CD4-positive, alpha-beta memory T cell (primary cell): Measurements from ENCODE around the gene INPP5A. TPM values are rescaled to one million over a fixed set of nuclear protein-coding genes. Genes with fewer than 3 reads are reported as not detected.
"Not testable (repeated sequence)": the region's sequence is repeated elsewhere in the genome, so short reads cannot be mapped to it uniquely, and the experiment has no call there.

Experiments
- CTCF ChIA-PET: fragments of 350-600 bp; sonication (Branson Sonifier 250); formaldehyde crosslinking; loops from one replicate; lab custom pipeline; 2021; ENCODE audit warnings: inconsistent platforms; ENCODE audit not compliant: partially characterized antibody; lab: Charles Lee
- POLR2A ChIA-PET: fragments of 350-600 bp; sonication (Branson Sonifier 250); formaldehyde crosslinking; loops from one replicate; lab custom pipeline; 2021; ENCODE audit not compliant: partially characterized antibody; lab: Charles Lee
- DNase-seq, 5 donors: peaks; one replicate each; pipeline versions ENCODE4 v3.0.0 to v3.0.0-alpha.2; 2020 to 2022; ENCODE audit warnings: mixed read lengths in 1 of 5
- H3K27ac ChIP-seq: one replicate; pipeline ENCODE4 v1.7.0; 2013; ENCODE audit warnings: low read depth, low read length
- H3K27me3 ChIP-seq: 2 replicates; pipeline ENCODE4 v1.7.0; 2013; ENCODE audit warnings: mild to moderate bottlenecking, low read length, moderate library complexity; ENCODE audit not compliant: insufficient read depth
- H3K36me3 ChIP-seq: 2 replicates; pipeline ENCODE4 v1.7.0; 2013; ENCODE audit warnings: mild to moderate bottlenecking, low read length, moderate library complexity; ENCODE audit not compliant: insufficient read depth
- H3K4me1 ChIP-seq: 2 replicates; pipeline ENCODE4 v1.7.0; 2013; ENCODE audit warnings: mild to moderate bottlenecking, low read length, moderate library complexity; ENCODE audit not compliant: insufficient read depth
- H3K4me3 ChIP-seq, 2 donors: one replicate each; pipeline ENCODE4 v1.7.0; 2013; ENCODE audit warnings: low read length in 2 of 2, mild to moderate bottlenecking in 1 of 2
- H3K9me3 ChIP-seq, 2 donors: one replicate each; pipeline ENCODE4 v1.7.0; 2013; ENCODE audit warnings: low read length in 2 of 2, control low read depth in 1 of 2; ENCODE audit not compliant: control insufficient read depth in 1 of 2
- H3K27ac Mint-ChIP-seq, 7 donors: one replicate each; pipeline ENCODE4 v1.8.0; 2020 to 2021; ENCODE audit warnings: mixed read lengths in 7 of 7, mild to moderate bottlenecking in 6 of 7, inconsistent platforms in 3 of 7, moderate library complexity in 3 of 7
- H3K27me3 Mint-ChIP-seq, 2 donors: one replicate each; pipeline ENCODE4 v1.8.0; 2020 to 2021; ENCODE audit warnings: mixed read lengths in 2 of 2
- H3K36me3 Mint-ChIP-seq, 2 donors: one replicate each; pipeline ENCODE4 v1.8.0; 2020 to 2021; ENCODE audit warnings: mixed read lengths in 2 of 2, inconsistent platforms in 1 of 2, mild to moderate bottlenecking in 1 of 2
- H3K4me1 Mint-ChIP-seq, 4 donors: one replicate each; pipeline ENCODE4 v1.8.0; 2020 to 2021; ENCODE audit warnings: mixed read lengths in 4 of 4, mild to moderate bottlenecking in 1 of 4
- H3K4me3 Mint-ChIP-seq, 8 donors: one replicate each; pipeline ENCODE4 v1.8.0; 2020 to 2021; ENCODE audit warnings: mixed read lengths in 8 of 8, mild to moderate bottlenecking in 7 of 8, moderate library complexity in 6 of 8, inconsistent platforms in 3 of 8
- H3K9me3 Mint-ChIP-seq, 8 donors: one replicate each; pipeline ENCODE4 v1.8.0; 2020 to 2021; ENCODE audit warnings: mixed read lengths in 8 of 8, mild to moderate bottlenecking in 5 of 8, inconsistent platforms in 3 of 8, moderate library complexity in 1 of 8
- intact Hi-C: fragments of 100-400 bp; cut with micrococcal nuclease; formaldehyde crosslinking; loops from one replicate; pipeline ENCODE4 v1.15.1; 2023
- polyA plus RNA-seq, 2 donors: library from polyadenylated mRNA; unstranded; fragments of 300-500 nt; fragmentation: Illumina TruSeq; gene quantifications; one replicate each; pipeline ENCODE4 v1.2.3, GENCODE V29; 2021
- total RNA-seq, 2 experiments: library from RNA; stranded (reverse); gene quantifications; one replicate each; pipeline ENCODE4 v1.2.3, GENCODE V29; 2021

INPP5A gene
- total and polyA plus RNA-seq, 4 experiments from 2014 or later: 0.61 to 19.3 (median 10.8) TPM

DNA sequence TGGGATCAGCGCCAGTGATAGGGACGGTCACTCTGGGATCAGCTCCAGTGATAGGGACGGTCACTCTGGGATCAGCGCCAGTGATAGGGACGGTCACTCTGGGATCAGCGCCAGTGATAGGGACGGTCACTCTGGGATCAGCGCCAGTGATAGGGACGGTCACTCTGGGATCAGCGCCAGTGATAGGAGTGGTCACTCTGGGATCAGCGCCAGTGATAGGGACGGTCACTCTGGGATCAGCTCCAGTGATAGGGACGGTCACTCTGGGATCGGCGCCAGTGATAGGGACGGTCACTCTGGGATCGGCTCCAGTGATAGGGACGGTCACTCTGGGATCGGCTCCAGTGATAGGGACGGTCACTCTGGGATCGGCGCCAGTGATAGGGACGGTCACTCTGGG, 32.0 kb upstream of the INPP5A start:
- H3K36me3 Mint-ChIP-seq, intact Hi-C loops, H3K27ac ChIP-seq, H3K4me3 Mint-ChIP-seq, H3K27me3 ChIP-seq, CTCF ChIA-PET, H3K27me3 Mint-ChIP-seq, POLR2A ChIA-PET, H3K9me3 ChIP-seq, H3K4me3 ChIP-seq, H3K9me3 Mint-ChIP-seq, H3K4me1 Mint-ChIP-seq, H3K36me3 ChIP-seq, H3K27ac Mint-ChIP-seq, DNase-seq, H3K4me1 ChIP-seq: not testable (repeated sequence)

DNA sequence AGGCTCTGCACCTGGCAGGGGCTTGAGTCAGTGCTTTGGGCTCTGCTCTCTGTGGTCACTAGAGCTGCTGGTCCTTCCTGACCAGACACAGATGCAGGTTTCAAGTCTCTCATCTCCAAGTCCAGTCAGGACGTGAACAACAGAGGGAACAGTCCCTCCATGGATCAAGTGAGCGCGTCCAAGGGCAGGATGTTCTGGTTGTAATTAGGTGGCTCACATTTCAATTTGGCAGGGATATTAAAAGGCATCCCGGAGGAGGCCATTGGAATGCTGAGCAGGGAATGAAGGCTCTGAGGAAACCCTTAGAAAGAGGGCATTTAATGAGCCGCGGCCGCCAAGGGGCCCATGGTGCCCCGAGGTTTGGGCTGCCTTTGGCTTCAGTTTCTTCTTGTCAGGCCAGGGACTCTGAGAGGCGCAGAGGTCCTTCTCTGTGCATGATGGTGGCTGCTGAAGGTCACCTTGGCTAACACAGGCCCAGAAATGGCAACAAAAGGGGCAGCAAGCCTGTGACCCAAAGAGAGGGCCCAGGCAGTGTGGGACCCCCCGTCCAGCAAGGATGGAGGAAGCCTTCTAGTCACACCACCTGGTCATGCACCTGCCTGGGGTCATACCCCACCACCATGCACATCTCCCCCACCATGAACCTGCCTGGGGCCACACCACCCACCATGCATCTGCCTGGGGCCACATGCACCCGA, 30.7 kb upstream of the INPP5A start:
- H3K4me1 Mint-ChIP-seq: no peaks in the 10 kb centered on the region
- Histone ChIP-seq H3K36me3 (no peaks in the 10 kb centered on the region), H3K27ac (no peak overlapping the region), H3K9me3 (no peaks in the 10 kb centered on the region), H3K4me3 (no peak overlapping the region), H3K27me3 (no peaks in the 10 kb centered on the region), H3K4me1 (no peaks in the 10 kb centered on the region)
- ChIA-PET POLR2A (no interaction called here), CTCF (no interaction called here)
- DNase-seq: no peak
- no peak overlapping the region for H3K4me3 Mint-ChIP-seq
- no peak overlapping the region for H3K27ac Mint-ChIP-seq
- no peaks in the 10 kb centered on the region for H3K9me3 Mint-ChIP-seq
- intact Hi-C loops: no loop called here
- no peaks in the 10 kb centered on the region for H3K27me3 Mint-ChIP-seq
- H3K36me3 Mint-ChIP-seq: no peaks in the 10 kb centered on the region

DNA sequence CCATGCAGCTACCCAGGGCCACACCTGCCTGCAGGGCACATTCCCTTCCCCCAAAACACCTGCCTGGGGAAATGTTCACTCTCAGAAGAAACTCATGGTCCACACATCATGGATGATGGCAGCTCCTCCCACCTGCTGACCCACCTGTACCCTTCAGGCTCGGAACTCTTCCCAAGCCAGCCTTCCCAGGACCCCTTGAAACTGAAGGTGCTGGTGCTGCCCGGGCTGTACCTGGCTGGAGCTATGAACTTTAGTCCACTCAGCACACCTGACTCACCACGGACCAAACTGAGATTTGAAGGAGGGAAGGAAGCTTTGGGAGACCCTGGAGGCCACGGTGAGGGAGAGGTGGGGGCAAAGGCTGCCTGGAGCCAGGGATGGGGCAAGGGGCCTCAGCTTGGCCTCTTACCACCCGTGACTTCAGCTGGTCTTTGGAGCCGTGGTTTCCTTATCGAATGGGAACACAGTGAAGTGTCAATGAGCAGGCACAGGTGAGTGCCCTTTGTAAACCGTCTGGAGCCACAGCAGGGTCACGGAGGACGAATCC, 30.1 kb upstream of the INPP5A start:
- H3K4me1 Mint-ChIP-seq: no peaks in the 10 kb centered on the region
- no peak for DNase-seq
- H3K4me3 Mint-ChIP-seq: no peak overlapping the region
- Histone ChIP-seq H3K4me3 (no peak overlapping the region), H3K27ac (no peak overlapping the region), H3K9me3 (no peaks in the 10 kb centered on the region), H3K4me1 (no peaks in the 10 kb centered on the region), H3K36me3 (no peaks in the 10 kb centered on the region), H3K27me3 (no peaks in the 10 kb centered on the region)
- H3K9me3 Mint-ChIP-seq: peaks cover 0 to under 1% (median 0%) of the 10 kb centered on the region in 8 donors
- CTCF ChIA-PET: no interaction called here
- H3K36me3 Mint-ChIP-seq: no peaks in the 10 kb centered on the region
- POLR2A ChIA-PET: no interaction called here
- H3K27me3 Mint-ChIP-seq: no peaks in the 10 kb centered on the region
- peak overlapping the region in 1 of 7 donors; percentile 74 for H3K27ac Mint-ChIP-seq
- intact Hi-C loops: no loop called here

DNA sequence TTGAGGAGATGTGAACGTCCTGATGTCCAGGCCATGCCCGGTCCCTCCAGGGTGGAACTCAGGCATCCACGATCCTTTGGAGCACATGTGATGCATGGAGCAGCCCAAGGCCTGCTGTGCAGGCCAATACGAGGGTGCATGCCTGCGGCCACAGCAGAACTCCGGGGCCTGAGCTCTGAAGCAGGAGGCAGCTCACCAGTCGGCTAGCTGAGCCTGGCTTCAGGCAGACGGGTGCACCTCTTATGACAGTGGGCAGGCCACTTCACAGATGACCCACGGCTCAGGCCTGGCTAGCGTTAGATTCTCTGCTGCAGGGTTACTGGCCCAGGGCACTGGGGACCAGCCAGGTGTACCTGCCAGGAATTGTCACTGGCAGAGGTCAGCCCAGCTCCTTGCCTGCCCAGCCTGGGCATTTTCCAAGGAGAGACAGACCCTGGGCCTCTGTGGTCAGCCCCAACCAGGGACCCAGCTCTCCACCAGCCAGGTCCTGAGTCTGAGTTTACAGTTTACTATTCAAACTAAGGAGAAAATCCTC, 29.6 kb upstream of the INPP5A start:
- intact Hi-C loops: no loop called here
- Mint-ChIP-seq H3K4me1 (no peaks in the 10 kb centered on the region), H3K27me3 (no peaks in the 10 kb centered on the region), H3K27ac (no peak overlapping the region), H3K4me3 (no peak overlapping the region), H3K36me3 (no peaks in the 10 kb centered on the region), H3K9me3 (peaks cover 0 to 5% (median 0%) of the 10 kb centered on the region in 8 donors)
- POLR2A ChIA-PET: no interaction called here
- H3K4me3 ChIP-seq: no peak overlapping the region
- no peak overlapping the region for H3K27ac ChIP-seq
- H3K36me3 ChIP-seq: no peaks in the 10 kb centered on the region
- H3K9me3 ChIP-seq: no peaks in the 10 kb centered on the region
- H3K27me3 ChIP-seq: no peaks in the 10 kb centered on the region
- no peaks in the 10 kb centered on the region for H3K4me1 ChIP-seq
- CTCF ChIA-PET: no interaction called here
- no peak for DNase-seq

- intact Hi-C loops: no loop called here
- H3K27ac Mint-ChIP-seq: no peak overlapping the region
- CTCF ChIA-PET: no interaction called here
- Histone ChIP-seq H3K27ac (no peak overlapping the region), H3K4me3 (no peak overlapping the region), H3K27me3 (no peaks in the 10 kb centered on the region), H3K4me1 (no peaks in the 10 kb centered on the region), H3K9me3 (no peaks in the 10 kb centered on the region), H3K36me3 (no peaks in the 10 kb centered on the region)
- H3K4me1 Mint-ChIP-seq: no peaks in the 10 kb centered on the region
- H3K27me3 Mint-ChIP-seq: no peaks in the 10 kb centered on the region
- H3K9me3 Mint-ChIP-seq: peaks cover 0 to 7% (median 0%) of the 10 kb centered on the region in 8 donors
- no peaks in the 10 kb centered on the region for H3K36me3 Mint-ChIP-seq
- POLR2A ChIA-PET: no interaction called here
- no peak for DNase-seq
- no peak overlapping the region for H3K4me3 Mint-ChIP-seq
Measured at GRCh38 chr10:132508581-132509443, 28.8 kb upstream of the INPP5A start.

- intact Hi-C loops: no loop called here
- Mint-ChIP-seq H3K4me3 (no peak overlapping the region), H3K27ac (no peak overlapping the region), H3K4me1 (no peaks in the 10 kb centered on the region), H3K27me3 (no peaks in the 10 kb centered on the region), H3K9me3 (peaks cover 0 to 7% (median 0%) of the 10 kb centered on the region in 8 donors), H3K36me3 (no peaks in the 10 kb centered on the region)
- DNase-seq: no peak
- Histone ChIP-seq H3K4me3 (no peak overlapping the region), H3K36me3 (no peaks in the 10 kb centered on the region), H3K27me3 (no peaks in the 10 kb centered on the region), H3K4me1 (no peaks in the 10 kb centered on the region), H3K9me3 (no peaks in the 10 kb centered on the region), H3K27ac (no peak overlapping the region)
- POLR2A ChIA-PET: no interaction called here
- CTCF ChIA-PET: no interaction called here
Measured at GRCh38 chr10:132509506-132510173, 27.9 kb upstream of the INPP5A start.

GRCh38 chr10:132510174-132510611, 27.4 kb upstream of the INPP5A start:
- no peak overlapping the region for H3K27ac ChIP-seq
- no peak overlapping the region for H3K4me3 Mint-ChIP-seq
- H3K4me3 ChIP-seq: no peak overlapping the region
- POLR2A ChIA-PET: no interaction called here
- H3K9me3 ChIP-seq: no peaks in the 10 kb centered on the region
- peak overlapping the region in 1 of 7 donors; percentile 53 for H3K27ac Mint-ChIP-seq
- no peaks in the 10 kb centered on the region for H3K36me3 Mint-ChIP-seq
- DNase-seq: no peak
- H3K27me3 Mint-ChIP-seq: no peaks in the 10 kb centered on the region
- peaks cover 0 to 7% (median 0%) of the 10 kb centered on the region in 8 donors for H3K9me3 Mint-ChIP-seq
- intact Hi-C loops: no loop called here
- no peaks in the 10 kb centered on the region for H3K36me3 ChIP-seq
- CTCF ChIA-PET: no interaction called here
- H3K4me1 Mint-ChIP-seq: no peaks in the 10 kb centered on the region
- no peaks in the 10 kb centered on the region for H3K4me1 ChIP-seq
- no peaks in the 10 kb centered on the region for H3K27me3 ChIP-seq
